CD14-positive monocyte (primary cell): ENCODE measurements around the gene TP53RK. TPM values are rescaled to one million over a fixed set of nuclear protein-coding genes. Genes with fewer than 3 reads are reported as not detected.

ENCODE experiments used
- DNase-seq, 3 donors: peaks; one replicate each; pipeline ENCODE4 v3.0.0-alpha.2; 2011 to 2022
- H2AFZ ChIP-seq: 2 replicates; pipeline ENCODE4 v1.6.0; 2012; ENCODE audit warnings: mild to moderate bottlenecking, low read depth, low read length, inconsistent platforms; ENCODE audit not compliant: insufficient read depth, poor library complexity, severe bottlenecking
- H3K27ac ChIP-seq, 2 donors: 1 replicate in 1 of 2; 2 replicates in 1 of 2; pipeline ENCODE4 v1.5.1; 2012 to 2013; ENCODE audit warnings: low read length in 2 of 2, control low read depth in 1 of 2, inconsistent platforms in 1 of 2, low read depth in 1 of 2, mild to moderate bottlenecking in 1 of 2
- H3K27me3 ChIP-seq, 2 donors: one replicate each; pipeline versions ENCODE4 v1.6.0 to v1.6.1; 2011 to 2013; ENCODE audit warnings: low read length in 2 of 2; ENCODE audit not compliant: control insufficient read depth in 2 of 2, insufficient read depth in 2 of 2
- H3K36me3 ChIP-seq, 2 donors: replicated peaks in 1 of 2; 1 replicate in 1 of 2; 2 replicates in 1 of 2; pipeline versions ENCODE4 v1.5.1 to v1.6.1; 2012 to 2013; ENCODE audit warnings: low read length in 2 of 2, control low read depth in 1 of 2, inconsistent platforms in 1 of 2, mild to moderate bottlenecking in 1 of 2; ENCODE audit not compliant: insufficient read depth in 2 of 2, control insufficient read depth in 1 of 2
- H3K4me1 ChIP-seq, 2 donors: 1 replicate in 1 of 2; 2 replicates in 1 of 2; pipeline versions ENCODE4 v1.5.1 to v1.6.1; 2012 to 2013; ENCODE audit warnings: low read length in 2 of 2, control low read depth in 1 of 2, inconsistent platforms in 1 of 2, mild to moderate bottlenecking in 1 of 2, moderate library complexity in 1 of 2; ENCODE audit not compliant: insufficient read depth in 2 of 2, control insufficient read depth in 1 of 2
- H3K4me2 ChIP-seq: replicated peaks from 2 replicates; pipeline ENCODE3; 2012; ENCODE audit warnings: low read length, moderate library complexity, mild to moderate bottlenecking; ENCODE audit not compliant: poor library complexity, severe bottlenecking; ENCODE audit errors: extremely low read depth
- H3K4me3 ChIP-seq, 3 experiments: fragments of 200-600 bp in 1 of 3; sonication (generic) in 1 of 3; replicated peaks in 1 of 3; 1 replicate in 2 of 3; 2 replicates in 1 of 3; pipeline ENCODE4 v1.5.1; 2011 to 2013; ENCODE audit warnings: low read length in 3 of 3, mild to moderate bottlenecking in 3 of 3, control low read depth in 2 of 3, low read depth in 2 of 3, inconsistent platforms in 1 of 3, moderate library complexity in 1 of 3
- H3K79me2 ChIP-seq: 2 replicates; pipeline ENCODE4 v1.6.0; 2012; ENCODE audit warnings: mild to moderate bottlenecking, control low read depth, inconsistent platforms, low read length, moderate library complexity; ENCODE audit not compliant: insufficient read depth
- H3K9ac ChIP-seq: 2 replicates; pipeline ENCODE4 v1.6.0; 2017; ENCODE audit warnings: low read length, mild to moderate bottlenecking; ENCODE audit not compliant: insufficient read depth, poor library complexity, severe bottlenecking
- H3K9me3 ChIP-seq, 2 donors: replicated peaks in 1 of 2; 1 replicate in 1 of 2; 2 replicates in 1 of 2; pipeline versions ENCODE4 v1.5.1 to v1.6.1; 2012 to 2013; ENCODE audit warnings: low read length in 2 of 2, control low read depth in 1 of 2; ENCODE audit not compliant: control insufficient read depth in 1 of 2, insufficient read depth in 1 of 2
- H4K20me1 ChIP-seq: 2 replicates; pipeline ENCODE4 v1.6.0; 2012; ENCODE audit warnings: mild to moderate bottlenecking, low read length, control low read depth, moderate library complexity; ENCODE audit not compliant: insufficient read depth
- H3K27ac Mint-ChIP-seq, 7 donors: one replicate each; pipeline ENCODE4 v1.8.0; 2020; ENCODE audit warnings: mild to moderate bottlenecking in 7 of 7, mixed read lengths in 7 of 7, moderate library complexity in 6 of 7, inconsistent platforms in 2 of 7
- H3K27me3 Mint-ChIP-seq, 3 donors: one replicate each; pipeline ENCODE4 v1.8.0; 2021 to 2022; ENCODE audit warnings: low read depth in 3 of 3, mild to moderate bottlenecking in 3 of 3, mixed read lengths in 3 of 3, moderate library complexity in 3 of 3, inconsistent platforms in 1 of 3
- H3K36me3 Mint-ChIP-seq, 2 donors: one replicate each; pipeline ENCODE4 v1.8.0; 2020; ENCODE audit warnings: mixed read lengths in 2 of 2, inconsistent platforms in 1 of 2, mild to moderate bottlenecking in 1 of 2
- H3K4me1 Mint-ChIP-seq: one replicate; pipeline ENCODE4 v1.8.0; 2020; ENCODE audit warnings: mild to moderate bottlenecking, mixed read lengths
- H3K4me3 Mint-ChIP-seq, 2 donors: one replicate each; pipeline ENCODE4 v1.8.0; 2020; ENCODE audit warnings: mild to moderate bottlenecking in 2 of 2, mixed read lengths in 2 of 2, moderate library complexity in 1 of 2
- H3K9me3 Mint-ChIP-seq, 7 donors: one replicate each; pipeline ENCODE4 v1.8.0; 2020 to 2022; ENCODE audit warnings: mixed read lengths in 7 of 7, mild to moderate bottlenecking in 6 of 7, moderate library complexity in 6 of 7, inconsistent platforms in 2 of 7
- CTCF ChIP-seq: fragments of 200-600 bp; IDR thresholded peaks from one replicate; pipeline ENCODE4 v1.8.0; 2022; ENCODE audit warnings: antibody characterized with exemption, mild to moderate bottlenecking
- WGBS: methylation state at CpG from one replicate; pipeline ENCODE4 v1.1.5; 2013; ENCODE audit warnings: missing lambda C conversion rate; ENCODE audit not compliant: insufficient coverage; 5-methylcytosine and 5-hydroxymethylcytosine counted together
- intact Hi-C, 2 donors: fragments of 100-400 bp; cut with micrococcal nuclease; formaldehyde crosslinking; loops; one replicate each; pipeline versions ENCODE4 v1.15.0 to v1.15.1; 2023
- polyA plus RNA-seq, 3 donors: library from polyadenylated mRNA; depleted of rRNA in 1 of 3; unstranded in 2 of 3; stranded (reverse) in 1 of 3; fragments of 300-500 nt in 2 of 3; fragments of >200 nt in 1 of 3; fragmentation: Illumina TruSeq in 2 of 3; gene quantifications; 1 replicate in 2 of 3; 2 replicates in 1 of 3; pipeline ENCODE4 v1.2.3, GENCODE V29; 2012 to 2021

Gene TP53RK
- polyA plus RNA-seq, 3 donors: 1.4 to 10.9 (median 9.5) TPM

GRCh38 chr20:46666818-46667515 lies 22.3 kb downstream of the TP53RK start:
- H3K36me3 ChIP-seq: no peaks in the 10 kb centered on the region

GRCh38 chr20:46666306-46666705 lies 22.9 kb downstream of the TP53RK start:
- no peaks in the 10 kb centered on the region for H3K36me3 Mint-ChIP-seq
- no peak overlapping the region for H3K4me3 Mint-ChIP-seq
- Histone ChIP-seq H3K36me3 (no peaks in the 10 kb centered on the region), H3K4me1 (no peaks in the 10 kb centered on the region), H3K79me2 (no peaks in the 10 kb centered on the region), H3K27me3 (no peaks in the 10 kb centered on the region), H3K9me3 (peaks cover 4 to 9% of the 10 kb centered on the region in 2 donors), H4K20me1 (no peaks in the 10 kb centered on the region), H3K9ac (no peak overlapping the region), H3K4me2 (no peak overlapping the region), H3K4me3 (no peak overlapping the region), H2AFZ (no peak overlapping the region), H3K27ac (no peak overlapping the region)
- peaks cover 2 to 13% (median 9%) of the 10 kb centered on the region in 7 donors for H3K9me3 Mint-ChIP-seq
- H3K4me1 Mint-ChIP-seq: no peaks in the 10 kb centered on the region
- no peak overlapping the region for H3K27ac Mint-ChIP-seq
- H3K27me3 Mint-ChIP-seq: peaks cover 2 to 3% (median 2%) of the 10 kb centered on the region in 3 donors
- intact Hi-C loops: no loop called here
- no peak for TF ChIP-seq CTCF
- no peak for DNase-seq
- WGBS: no CpG with 5 or more reads among the region's 3 CpGs

More at GRCh38 chr20:46666818-46667515, 22.3 kb downstream of the TP53RK start:
- Mint-ChIP-seq H3K36me3 (no peaks in the 10 kb centered on the region), H3K4me1 (no peaks in the 10 kb centered on the region), H3K27ac (no peak overlapping the region), H3K27me3 (peaks cover 2 to 3% (median 2%) of the 10 kb centered on the region in 3 donors), H3K9me3 (peaks cover 2 to 19% (median 9%) of the 10 kb centered on the region in 7 donors), H3K4me3 (no peak overlapping the region)
- H3K9ac ChIP-seq: no peak overlapping the region
- H3K27ac ChIP-seq: no peak overlapping the region
- H2AFZ ChIP-seq: no peak overlapping the region
- TF ChIP-seq CTCF: no peak
- no peak overlapping the region for H3K4me3 ChIP-seq
- 71% methylated on average over 5 of the region's 6 CpGs for WGBS
- DNase-seq: no peak
- H3K79me2 ChIP-seq: no peaks in the 10 kb centered on the region
- no peaks in the 10 kb centered on the region for H3K4me1 ChIP-seq
- peaks cover 4 to 9% of the 10 kb centered on the region in 2 donors for H3K9me3 ChIP-seq
- H4K20me1 ChIP-seq: no peaks in the 10 kb centered on the region
- intact Hi-C loops: no loop called here
- no peaks in the 10 kb centered on the region for H3K27me3 ChIP-seq
- no peak overlapping the region for H3K4me2 ChIP-seq
